ENCODE results near the gene CFAP58. TPM values are rescaled to one million over a fixed set of nuclear protein-coding genes. Genes with fewer than 3 reads are reported as not detected.

The CFAP58 gene
- total and polyA plus RNA-seq, 2 of the 13 experiments (the other 11 are each of a cell fraction or from before 2014, with no cell fraction given), result 0.03 TPM; not detected in 1

GRCh38 chr10:104349623-104350126 is 4.0 kb upstream of the CFAP58 start (continued):
- TF ChIP-seq REL (CRISPR knock-in tag; conservative IDR thresholded peaks at IDR 0.05) (no peak), MTERF4 (CRISPR knock-in tag; IDR thresholded peaks at IDR 0.05) (no peak), EP300 (IDR thresholded peaks at IDR 0.05; ENCODE audit: low read depth in 2 of 2, low read length in 2 of 2) (peak in 1 of 2 experiments; percentile 35; a peak in 1 of 4 replicates), EP300 (CRISPR knock-in tag; IDR thresholded peaks at IDR 0.05; ENCODE audit: borderline replicate concordance) (no peak), KDM1A (CRISPR knock-in tag; IDR thresholded peaks at IDR 0.05) (peak; percentile 34; the same call in 1 of the 2 replicates), KAT2B (IDR thresholded peaks at IDR 0.05; ENCODE audit: borderline replicate concordance, low read depth, low read length) (no peak), FOXP1 (IDR thresholded peaks at IDR 0.05) (no peak), FOXP1 (CRISPR knock-in tag; IDR thresholded peaks at IDR 0.05) (peak; percentile 71), E2F1 (CRISPR knock-in tag; IDR thresholded peaks at IDR 0.05) (no peak), IRF2 (CRISPR knock-in tag; IDR thresholded peaks at IDR 0.05) (no peak), YEATS2 (CRISPR knock-in tag; IDR thresholded peaks at IDR 0.05; ENCODE audit: borderline replicate concordance) (0 out of 2 replicates have a peak, but pooled peaks have one; percentile 29), ZNF446 (CRISPR knock-in tag; IDR thresholded peaks at IDR 0.05) (no peak)
